Keratinocyte (primary cell): Measurements from ENCODE around the gene ETNK1. TPM values are rescaled to one million over a fixed set of nuclear protein-coding genes. Genes with fewer than 3 reads are reported as not detected.

ENCODE experiments used
- DNase-seq: peaks from one replicate; pipeline ENCODE4 v3.0.0-alpha.2; 2011; ENCODE audit warnings: low read depth, missing footprints, low spot score
- FAIRE-seq: peaks from 2 replicates; lab custom pipeline; 2011; peaks lifted over from hg19 to GRCh38; lab: Jason Lieb, UNC
- H2AFZ ChIP-seq: 2 replicates; pipeline ENCODE4 v1.6.0; 2012; ENCODE audit warnings: low read length, control low read depth, inconsistent platforms; ENCODE audit not compliant: control insufficient read depth
- H3K27ac ChIP-seq: 2 replicates; pipeline ENCODE4 v1.5.1; 2011; ENCODE audit warnings: low read length; ENCODE audit not compliant: control insufficient read depth, insufficient read depth
- H3K27me3 ChIP-seq: 3 replicates; pipeline ENCODE4 v1.6.0; 2011; ENCODE audit warnings: low read length; ENCODE audit not compliant: control insufficient read depth, insufficient read depth; ENCODE audit errors: extremely low read depth
- H3K36me3 ChIP-seq, 2 experiments: 2 replicates in 1 of 2; 3 replicates in 1 of 2; pipeline ENCODE4 v1.5.1; 2011; ENCODE audit warnings: low read length in 2 of 2, mild to moderate bottlenecking in 1 of 2; ENCODE audit not compliant: control insufficient read depth in 2 of 2, insufficient read depth in 2 of 2; ENCODE audit errors: extremely low read depth in 1 of 2
- H3K4me1 ChIP-seq: 3 replicates; pipeline ENCODE4 v1.5.1; 2011; ENCODE audit warnings: low read length; ENCODE audit not compliant: control insufficient read depth, insufficient read depth; ENCODE audit errors: extremely low read depth
- H3K4me2 ChIP-seq: 3 replicates; pipeline ENCODE4 v1.6.0; 2011; ENCODE audit warnings: low read depth, low read length; ENCODE audit not compliant: control insufficient read depth, insufficient read depth; ENCODE audit errors: extremely low read depth
- H3K4me3 ChIP-seq, 3 experiments: fragments of 200-600 bp in 1 of 3; sonication (generic) in 1 of 3; 2 replicates in 2 of 3; 3 replicates in 1 of 3; pipeline ENCODE4 v1.5.1; 2011 to 2016; ENCODE audit warnings: low read length in 3 of 3, mild to moderate bottlenecking in 3 of 3, control low read depth in 2 of 3, inconsistent platforms in 1 of 3, low read depth in 1 of 3, mixed read lengths in 1 of 3, mixed run types in 1 of 3, moderate library complexity in 1 of 3; ENCODE audit not compliant: control insufficient read depth in 2 of 3, insufficient read depth in 2 of 3; ENCODE audit errors: extremely low read depth in 1 of 3
- H3K79me2 ChIP-seq: 2 replicates; pipeline ENCODE4 v1.6.0; 2012; ENCODE audit warnings: low read length; ENCODE audit not compliant: control insufficient read depth, insufficient read depth
- H3K9ac ChIP-seq: 3 replicates; pipeline ENCODE4 v1.6.0; 2011; ENCODE audit warnings: low read length; ENCODE audit not compliant: control insufficient read depth, insufficient read depth; ENCODE audit errors: extremely low read depth
- H3K9me1 ChIP-seq: 3 replicates; pipeline ENCODE4 v1.6.0; 2011; ENCODE audit warnings: low read length; ENCODE audit not compliant: control insufficient read depth, insufficient read depth; ENCODE audit errors: extremely low read depth
- H3K9me3 ChIP-seq: 2 replicates; pipeline ENCODE4 v1.5.1; 2012; ENCODE audit warnings: low read depth, low read length; ENCODE audit not compliant: control insufficient read depth
- H4K20me1 ChIP-seq: 3 replicates; pipeline ENCODE4 v1.6.0; 2011; ENCODE audit warnings: low read length; ENCODE audit not compliant: control insufficient read depth, insufficient read depth; ENCODE audit errors: extremely low read depth
- EZH2 ChIP-seq: IDR thresholded peaks from one replicate; pipeline ENCODE4 v1.6.1; 2012; ENCODE audit warnings: inconsistent platforms, mild to moderate bottlenecking, low read length, moderate library complexity
- dilution Hi-C: fragments of 300-500 bp; cut with MboI; formaldehyde crosslinking; loops from one replicate; pipeline ENCODE4 v1.7.0; 2020; ENCODE audit warnings: low sequenced_read_pairs; ENCODE audit not compliant: extremely low pct_ligation_motif_present
- polyA plus RNA-seq, 5 experiments: library from polyadenylated mRNA; depleted of rRNA in 3 of 5; stranded (reverse) in 3 of 5; stranded (forward) in 1 of 5; unstranded in 1 of 5; fragments of >200 nt; gene quantifications; 1 replicate in 1 of 5; 2 replicates in 3 of 5; 3 replicates in 1 of 5; pipeline versions ENCODE4 v1.2.1 to v1.2.3, GENCODE V29; 2011 to 2012; ENCODE audit warnings: missing spikeins in 2 of 5, low read depth in 1 of 5, low replicate concordance in 1 of 5
- TF ChIP-seq, protein P1 (sequence below), 3 experiments: IDR thresholded peaks in 1 of 3; conservative IDR thresholded peaks in 1 of 3; optimal IDR thresholded peaks in 1 of 3; 2 replicates in 2 of 3; 3 replicates in 1 of 3; pipeline versions ENCODE3 to v1.5.1; 2011; ENCODE audit warnings: low read length in 3 of 3, mild to moderate bottlenecking in 3 of 3, moderate library complexity in 2 of 3, control low read depth in 1 of 3, inconsistent platforms in 1 of 3; ENCODE audit not compliant: insufficient read depth in 2 of 3; ENCODE audit errors: extremely low read depth in 1 of 3

The ETNK1 gene
- polyA plus RNA-seq, 1 donor (not counting 4 experiments of a cell fraction or from before 2014, with no cell fraction given) = 20.3 TPM

DNA sequence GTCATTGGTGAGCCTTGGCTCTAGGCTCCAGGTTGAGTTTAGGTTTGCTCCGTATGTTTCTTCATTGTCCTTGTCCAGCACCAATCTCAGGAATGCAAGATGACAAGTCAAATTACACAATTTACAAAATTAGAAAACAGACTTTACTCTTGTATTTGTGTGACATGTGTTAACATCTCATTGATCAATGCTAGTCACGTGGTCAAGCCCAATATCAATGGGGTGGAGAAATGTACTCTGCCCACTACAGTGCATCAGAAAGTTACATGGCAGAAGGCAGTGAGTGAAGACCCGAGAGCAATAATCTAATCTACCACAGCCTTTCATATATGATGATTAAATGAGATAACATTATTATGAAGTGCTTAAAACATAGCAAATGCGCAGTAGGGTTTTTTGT lies 94.8 kb downstream of the ETNK1 start:
- H3K9me1 ChIP-seq = no peaks in the 10 kb centered on the region
- H3K9ac ChIP-seq = no peak overlapping the region
- H3K4me2 ChIP-seq = no peak overlapping the region
- no peaks in the 10 kb centered on the region for H4K20me1 ChIP-seq
- no peak overlapping the region for H3K4me3 ChIP-seq
- no peaks in the 10 kb centered on the region for H3K4me1 ChIP-seq
- H3K79me2 ChIP-seq = no peaks in the 10 kb centered on the region
- FAIRE-seq (no peak), DNase-seq (no peak)
- no peaks in the 10 kb centered on the region for H3K9me3 ChIP-seq
- no peaks in the 10 kb centered on the region for H3K36me3 ChIP-seq
- dilution Hi-C loops = no loop called here
- H3K27ac ChIP-seq = no peak overlapping the region
- no peak overlapping the region for H2AFZ ChIP-seq
- TF ChIP-seq, protein P1, sequence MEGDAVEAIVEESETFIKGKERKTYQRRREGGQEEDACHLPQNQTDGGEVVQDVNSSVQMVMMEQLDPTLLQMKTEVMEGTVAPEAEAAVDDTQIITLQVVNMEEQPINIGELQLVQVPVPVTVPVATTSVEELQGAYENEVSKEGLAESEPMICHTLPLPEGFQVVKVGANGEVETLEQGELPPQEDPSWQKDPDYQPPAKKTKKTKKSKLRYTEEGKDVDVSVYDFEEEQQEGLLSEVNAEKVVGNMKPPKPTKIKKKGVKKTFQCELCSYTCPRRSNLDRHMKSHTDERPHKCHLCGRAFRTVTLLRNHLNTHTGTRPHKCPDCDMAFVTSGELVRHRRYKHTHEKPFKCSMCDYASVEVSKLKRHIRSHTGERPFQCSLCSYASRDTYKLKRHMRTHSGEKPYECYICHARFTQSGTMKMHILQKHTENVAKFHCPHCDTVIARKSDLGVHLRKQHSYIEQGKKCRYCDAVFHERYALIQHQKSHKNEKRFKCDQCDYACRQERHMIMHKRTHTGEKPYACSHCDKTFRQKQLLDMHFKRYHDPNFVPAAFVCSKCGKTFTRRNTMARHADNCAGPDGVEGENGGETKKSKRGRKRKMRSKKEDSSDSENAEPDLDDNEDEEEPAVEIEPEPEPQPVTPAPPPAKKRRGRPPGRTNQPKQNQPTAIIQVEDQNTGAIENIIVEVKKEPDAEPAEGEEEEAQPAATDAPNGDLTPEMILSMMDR (optimal IDR thresholded peaks at IDR 0.05 in 1 of 3, IDR thresholded peaks at IDR 0.05 in 1 of 3, conservative IDR thresholded peaks at IDR 0.05 in 1 of 3; ENCODE audit: extremely low read depth in 1 of 3, insufficient read depth in 2 of 3, low read length in 3 of 3) = no peak
- TF ChIP-seq EZH2 = no peak
- no peaks in the 10 kb centered on the region for H3K27me3 ChIP-seq

DNA sequence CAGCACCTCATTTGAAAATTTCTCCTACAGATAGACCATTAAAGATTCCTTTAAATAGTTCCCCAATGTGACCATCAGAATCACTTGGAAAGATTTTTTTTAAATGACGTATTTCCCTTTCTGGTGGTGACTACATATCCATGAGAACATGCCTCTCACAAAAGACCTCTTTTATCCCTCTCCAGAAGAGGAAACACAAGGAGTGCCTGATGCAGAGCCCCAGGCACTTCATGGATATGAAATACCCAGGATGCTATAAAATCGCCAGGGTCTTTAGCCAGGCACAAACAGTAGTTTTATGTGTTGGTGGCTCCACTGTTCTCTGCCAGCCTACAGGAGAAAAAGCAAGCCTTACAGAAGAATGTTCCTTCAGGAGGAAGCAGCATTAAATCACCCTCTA lies 97.1 kb downstream of the ETNK1 start:
- TF ChIP-seq, protein P1 (optimal IDR thresholded peaks at IDR 0.05 in 1 of 3, IDR thresholded peaks at IDR 0.05 in 1 of 3, conservative IDR thresholded peaks at IDR 0.05 in 1 of 3; ENCODE audit: extremely low read depth in 1 of 3, insufficient read depth in 2 of 3, low read length in 3 of 3) = no peak
- no peak for TF ChIP-seq EZH2
- Histone ChIP-seq H3K27me3 (no peaks in the 10 kb centered on the region), H3K4me2 (no peak overlapping the region), H2AFZ (no peak overlapping the region), H3K36me3 (no peaks in the 10 kb centered on the region), H3K27ac (no peak overlapping the region), H3K4me1 (no peaks in the 10 kb centered on the region), H4K20me1 (no peaks in the 10 kb centered on the region), H3K9me3 (no peaks in the 10 kb centered on the region), H3K9ac (no peak overlapping the region), H3K9me1 (no peaks in the 10 kb centered on the region), H3K79me2 (no peaks in the 10 kb centered on the region), H3K4me3 (no peak overlapping the region)
- dilution Hi-C loops = no loop called here
- DNase-seq (no peak), FAIRE-seq (no peak)
